ENCODE results near the gene KCNJ14. TPM values are rescaled to one million over a fixed set of nuclear protein-coding genes. Genes with fewer than 3 reads are reported as not detected.
"Not testable (repeated sequence)": the region's sequence is repeated elsewhere in the genome, so short reads cannot be mapped to it uniquely, and the experiment has no call there.

Gene KCNJ14
- polyA plus RNA-seq, 1 experiment: 0.31 TPM

GRCh38 chr19:48483301-48483700 is 27.9 kb downstream of the KCNJ14 start:
- no peaks in the 10 kb centered on the region for H3K27me3 ChIP-seq (ENCODE audit: control insufficient read depth, insufficient read depth, low read length)
- ChIA-PET POLR2A (no interaction called here), CTCF (interaction anchor here (0.6 kb wide), 1 partner anchor 7 kb away, joined by 3 read pairs; no protein-coding TSS in a partner anchor)
- DNase-seq (ENCODE audit: low read depth): no peak
- TF ChIP-seq, protein P1, sequence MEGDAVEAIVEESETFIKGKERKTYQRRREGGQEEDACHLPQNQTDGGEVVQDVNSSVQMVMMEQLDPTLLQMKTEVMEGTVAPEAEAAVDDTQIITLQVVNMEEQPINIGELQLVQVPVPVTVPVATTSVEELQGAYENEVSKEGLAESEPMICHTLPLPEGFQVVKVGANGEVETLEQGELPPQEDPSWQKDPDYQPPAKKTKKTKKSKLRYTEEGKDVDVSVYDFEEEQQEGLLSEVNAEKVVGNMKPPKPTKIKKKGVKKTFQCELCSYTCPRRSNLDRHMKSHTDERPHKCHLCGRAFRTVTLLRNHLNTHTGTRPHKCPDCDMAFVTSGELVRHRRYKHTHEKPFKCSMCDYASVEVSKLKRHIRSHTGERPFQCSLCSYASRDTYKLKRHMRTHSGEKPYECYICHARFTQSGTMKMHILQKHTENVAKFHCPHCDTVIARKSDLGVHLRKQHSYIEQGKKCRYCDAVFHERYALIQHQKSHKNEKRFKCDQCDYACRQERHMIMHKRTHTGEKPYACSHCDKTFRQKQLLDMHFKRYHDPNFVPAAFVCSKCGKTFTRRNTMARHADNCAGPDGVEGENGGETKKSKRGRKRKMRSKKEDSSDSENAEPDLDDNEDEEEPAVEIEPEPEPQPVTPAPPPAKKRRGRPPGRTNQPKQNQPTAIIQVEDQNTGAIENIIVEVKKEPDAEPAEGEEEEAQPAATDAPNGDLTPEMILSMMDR (IDR thresholded peaks at IDR 0.05; ENCODE audit: insufficient read depth, low read depth, low read length): no peak
- H3K4me3 ChIP-seq (ENCODE audit: low read depth, low read length): no peak overlapping the region
- H3K36me3 ChIP-seq (ENCODE audit: control insufficient read depth, insufficient read depth, low read length): peaks cover 2% of the 10 kb centered on the region; the same call in 1 of the 2 replicates

DNA sequence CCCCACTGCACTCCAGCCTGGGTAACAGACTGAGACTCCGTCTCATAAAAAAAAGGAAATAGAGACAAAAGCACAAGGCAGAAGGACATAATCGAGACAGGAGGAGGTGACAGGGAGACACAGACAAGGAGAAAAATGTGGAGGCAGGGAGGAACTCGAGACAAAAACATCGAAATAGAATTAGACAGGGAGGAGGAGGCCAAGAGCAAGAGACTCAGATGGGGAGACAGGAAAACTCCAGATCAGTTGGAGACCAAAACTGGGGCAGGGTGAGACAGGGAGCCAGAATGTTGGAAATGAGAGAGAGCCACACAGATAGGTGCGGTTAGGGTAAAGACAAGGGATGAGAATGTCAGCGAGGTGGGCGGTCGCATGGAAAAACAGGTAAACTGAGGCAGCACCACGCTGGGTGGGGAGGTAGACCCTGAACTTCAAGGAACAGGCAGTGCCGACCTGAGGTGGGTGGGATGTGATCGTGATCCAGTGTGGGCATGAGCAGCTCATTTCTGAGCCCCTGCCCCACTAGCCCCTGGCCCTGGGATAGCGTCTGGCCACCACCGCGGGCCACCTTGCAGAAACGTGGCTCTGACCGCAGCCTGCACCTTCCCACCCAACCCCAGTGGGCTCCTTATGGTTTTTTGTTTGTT is 29.0 kb downstream of the KCNJ14 start:
- POLR2A ChIA-PET: no interaction called here
- H3K36me3 ChIP-seq (ENCODE audit: control insufficient read depth, insufficient read depth, low read length): peaks cover 2% of the 10 kb centered on the region; the same call in 1 of the 2 replicates
- H3K27me3 ChIP-seq (ENCODE audit: control insufficient read depth, insufficient read depth, low read length): no peaks in the 10 kb centered on the region
- CTCF ChIA-PET: interaction anchor here (0.6 kb wide), 1 partner anchor 8 kb away, joined by 3 read pairs; no protein-coding TSS in a partner anchor
- TF ChIP-seq, protein P1 (IDR thresholded peaks at IDR 0.05; ENCODE audit: insufficient read depth, low read depth, low read length): no peak
- H3K4me3 ChIP-seq (ENCODE audit: low read depth, low read length): no peak overlapping the region
- no peak for DNase-seq (ENCODE audit: low read depth)

- ChIA-PET POLR2A (no interaction called here), CTCF (no interaction called here)
- no peak for DNase-seq (ENCODE audit: low read depth)
- TF ChIP-seq, protein P1 (IDR thresholded peaks at IDR 0.05; ENCODE audit: insufficient read depth, low read depth, low read length): no peak
- Histone ChIP-seq H3K4me3 (ENCODE audit: low read depth, low read length) (no peak overlapping the region), H3K36me3 (ENCODE audit: control insufficient read depth, insufficient read depth, low read length) (peaks cover under 1% of the 10 kb centered on the region; the same call in 1 of the 2 replicates), H3K27me3 (ENCODE audit: control insufficient read depth, insufficient read depth, low read length) (no peaks in the 10 kb centered on the region)
These were observed 29.7 kb downstream of the KCNJ14 start for GRCh38 chr19:48484931-48485612.

DNA sequence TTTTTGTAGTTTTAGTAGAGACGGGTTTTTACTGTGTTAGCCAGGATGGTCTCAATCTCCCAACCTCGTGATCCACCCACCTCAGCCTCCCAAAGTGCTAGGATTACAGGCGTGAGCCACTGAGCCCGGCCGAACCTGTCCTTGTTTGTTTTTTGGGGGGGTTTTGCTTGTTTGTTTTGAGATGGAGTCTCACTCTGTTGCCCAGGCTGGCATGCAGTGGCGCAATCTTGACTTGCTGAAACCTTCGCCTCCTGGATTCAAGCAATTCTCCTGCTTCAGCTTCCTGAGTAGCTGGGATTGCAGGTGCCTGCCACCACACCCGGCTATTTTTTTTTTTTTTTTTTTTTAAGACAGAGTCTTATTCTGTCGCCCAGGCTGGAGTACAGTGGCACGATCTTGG is 31.3 kb downstream of the KCNJ14 start:
- not testable (repeated sequence) for DNase-seq (ENCODE audit: low read depth); H3K27me3 ChIP-seq (ENCODE audit: control insufficient read depth, insufficient read depth, low read length); H3K4me3 ChIP-seq (ENCODE audit: low read depth, low read length); H3K36me3 ChIP-seq (ENCODE audit: control insufficient read depth, insufficient read depth, low read length)
- ChIA-PET POLR2A (interaction anchor here (0.7 kb wide), 1 partner anchor 87 kb away, joined by 5 read pairs; no protein-coding TSS in a partner anchor), CTCF (interaction anchor here (1.1 to 11.9 kb wide), 4 partner anchors 95 to 167 kb away, joined by 3 to 161 read pairs (median 7); partner anchors contain the start of gene KDELR1)

- Histone ChIP-seq H3K4me3 (ENCODE audit: low read depth, low read length) (no peak overlapping the region), H3K36me3 (ENCODE audit: control insufficient read depth, insufficient read depth, low read length) (no peaks in the 10 kb centered on the region), H3K27me3 (ENCODE audit: control insufficient read depth, insufficient read depth, low read length) (no peaks in the 10 kb centered on the region)
- TF ChIP-seq, protein P1 (IDR thresholded peaks at IDR 0.05; ENCODE audit: insufficient read depth, low read depth, low read length): no peak
- CTCF ChIA-PET: interaction anchor here (0.7 to 11.9 kb wide), 8 partner anchors 18 to 349 kb away, joined by 3 to 161 read pairs (median 4); partner anchors contain the start of genes HSD17B14 and KDELR1
- DNase-seq (ENCODE audit: low read depth): no peak
- POLR2A ChIA-PET: interaction anchor here (0.7 kb wide), 1 partner anchor 87 kb away, joined by 5 read pairs; no protein-coding TSS in a partner anchor
These were observed 32.2 kb downstream of the KCNJ14 start for GRCh38 chr19:48487544-48487943.

Data from BJ (cell line).